Measurements from ENCODE around the gene XYLT2.

- TF ChIP-seq CTCF (IDR thresholded peaks at IDR 0.05) (no peak), POLR2A (IDR thresholded peaks at IDR 0.05) (no peak)
Measured at GRCh38 chr17:50311112-50311460, 34.8 kb upstream of the XYLT2 start.
